HFFc6 (cell line): Measurements from ENCODE around the gene PHLDB2. TPM values are rescaled to one million over a fixed set of nuclear protein-coding genes. Genes with fewer than 3 reads are reported as not detected.

ENCODE experiments used
- DNase-seq: peaks from one replicate; pipeline ENCODE4 v3.0.0-alpha.2; 2018
- H3K27ac Mint-ChIP-seq: 2 replicates; pipeline ENCODE4 v1.8.0; 2020; ENCODE audit warnings: mild to moderate bottlenecking, mixed read lengths
- H3K27me3 Mint-ChIP-seq: 2 replicates; pipeline ENCODE4 v1.8.0; 2021; ENCODE audit warnings: mild to moderate bottlenecking, moderate library complexity, mixed read lengths; ENCODE audit not compliant: insufficient read depth
- H3K36me3 Mint-ChIP-seq: 2 replicates; pipeline ENCODE4 v1.8.0; 2021; ENCODE audit warnings: low read depth, mixed read lengths
- H3K4me1 Mint-ChIP-seq: 2 replicates; pipeline ENCODE4 v1.8.0; 2020; ENCODE audit warnings: low read depth, mixed read lengths
- H3K4me3 Mint-ChIP-seq: 2 replicates; pipeline ENCODE4 v1.8.0; 2020; ENCODE audit warnings: mild to moderate bottlenecking, moderate library complexity, mixed read lengths
- H3K9me3 Mint-ChIP-seq: 2 replicates; pipeline ENCODE4 v1.8.0; 2020; ENCODE audit warnings: mild to moderate bottlenecking, mixed read lengths
- CTCF ChIP-seq: fragments of 200-600 bp; sonication (generic); IDR thresholded peaks from 2 replicates; pipeline ENCODE4 v1.5.0; 2021; ENCODE audit warnings: antibody characterized with exemption, mild to moderate bottlenecking
- total RNA-seq, 6 experiments: library from RNA; stranded (reverse); fragmentation: NEBNext Ultra II Directional; extraction: Animal tissue kit (Norgen Biotek cat#: 25700); gene quantifications; 2 replicates in 1 of 6; 3 replicates in 5 of 6; pipeline ENCODE4 v1.2.3, GENCODE V29; 2021

The PHLDB2 gene
- total RNA-seq, 6 experiments from 2014 or later = 35.4 to 55.9 (median 37.6) TPM

DNA sequence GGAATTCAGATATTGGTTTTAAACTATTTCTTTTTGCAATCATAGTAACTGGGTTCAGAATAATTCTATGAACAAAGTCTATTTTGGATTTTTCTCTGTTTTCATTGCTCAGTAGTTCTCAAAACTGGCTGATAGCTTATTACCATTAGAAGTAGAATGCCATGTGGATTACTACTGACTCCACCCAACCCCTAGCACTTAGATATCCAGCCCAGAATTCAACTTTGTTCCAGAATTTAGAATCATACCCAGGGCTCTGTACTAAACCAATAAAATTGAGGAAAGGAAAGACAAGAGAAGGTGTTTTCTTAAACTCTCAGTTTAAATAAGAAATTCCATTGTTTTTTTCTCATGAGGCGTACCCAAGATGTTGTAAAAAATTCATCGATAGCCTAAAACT, 80.8 kb downstream of the PHLDB2 start:
- TF ChIP-seq CTCF = no peak
- H3K9me3 Mint-ChIP-seq = no peaks in the 10 kb centered on the region
- H3K27me3 Mint-ChIP-seq = no peaks in the 10 kb centered on the region; the same call in 1 of the 2 replicates
- H3K4me3 Mint-ChIP-seq = no peak overlapping the region
- peaks cover 62% of the 10 kb centered on the region for H3K4me1 Mint-ChIP-seq
- H3K27ac Mint-ChIP-seq = no peak overlapping the region
- peaks cover 44% of the 10 kb centered on the region for H3K36me3 Mint-ChIP-seq
- DNase-seq = no peak

- Mint-ChIP-seq H3K9me3 (no peaks in the 10 kb centered on the region), H3K27ac (peak overlapping the region; percentile 35), H3K4me1 (peaks cover 52% of the 10 kb centered on the region), H3K27me3 (peaks cover 3% of the 10 kb centered on the region), H3K36me3 (peaks cover 64% of the 10 kb centered on the region), H3K4me3 (no peak overlapping the region)
- no peak for TF ChIP-seq CTCF
- DNase-seq = no peak
These were observed 84.5 kb downstream of the PHLDB2 start for GRCh38 chr3:111943533-111943932.

DNA sequence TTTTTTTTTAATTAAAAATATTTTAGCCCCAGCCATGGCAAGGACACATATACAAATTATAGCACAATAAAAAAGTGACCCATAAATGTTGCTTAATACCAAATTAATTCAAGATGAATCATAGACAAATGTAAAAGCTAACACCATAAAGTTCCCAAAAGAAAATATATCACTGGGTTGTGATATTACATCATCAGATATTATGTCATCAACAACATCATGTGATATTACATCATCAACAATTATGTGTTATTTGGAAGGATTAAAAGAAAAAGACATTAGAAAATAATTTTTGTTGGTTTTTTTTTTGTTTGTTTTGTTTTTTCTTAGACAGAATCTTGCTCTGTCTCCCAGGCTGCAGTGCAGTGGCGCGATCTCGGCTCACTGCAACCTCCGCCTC, 85.3 kb downstream of the PHLDB2 start:
- peaks cover 3% of the 10 kb centered on the region for H3K27me3 Mint-ChIP-seq
- TF ChIP-seq CTCF = no peak
- H3K4me3 Mint-ChIP-seq = no peak overlapping the region
- H3K36me3 Mint-ChIP-seq = peaks cover 60% of the 10 kb centered on the region
- H3K4me1 Mint-ChIP-seq = peaks cover 48% of the 10 kb centered on the region
- H3K9me3 Mint-ChIP-seq = no peaks in the 10 kb centered on the region
- no peak for DNase-seq
- no peak overlapping the region for H3K27ac Mint-ChIP-seq

- peak; percentile 75 for DNase-seq
- Mint-ChIP-seq H3K27ac (peak overlapping the region; percentile 82), H3K36me3 (peaks cover 43% of the 10 kb centered on the region), H3K27me3 (peaks cover 3% of the 10 kb centered on the region; the same call in 1 of the 2 replicates), H3K4me3 (peak overlapping the region; percentile 15), H3K4me1 (peaks cover 37% of the 10 kb centered on the region), H3K9me3 (no peaks in the 10 kb centered on the region)
- TF ChIP-seq CTCF = no peak
These were observed 88.2 kb downstream of the PHLDB2 start for GRCh38 chr3:111947231-111947630.

GRCh38 chr3:111948786-111949185, 89.7 kb downstream of the PHLDB2 start:
- Mint-ChIP-seq H3K9me3 (no peaks in the 10 kb centered on the region), H3K27ac (no peak overlapping the region), H3K4me1 (peaks cover 35% of the 10 kb centered on the region), H3K4me3 (no peak overlapping the region), H3K36me3 (peaks cover 52% of the 10 kb centered on the region), H3K27me3 (peaks cover 3% of the 10 kb centered on the region; the same call in 1 of the 2 replicates)
- DNase-seq = no peak
- no peak for TF ChIP-seq CTCF

GRCh38 chr3:111949712-111950111, 90.6 kb downstream of the PHLDB2 start:
- Mint-ChIP-seq H3K27me3 (peaks cover 3% of the 10 kb centered on the region; the same call in 1 of the 2 replicates), H3K36me3 (peaks cover 50% of the 10 kb centered on the region), H3K9me3 (no peaks in the 10 kb centered on the region), H3K4me1 (peaks cover 38% of the 10 kb centered on the region), H3K4me3 (no peak overlapping the region), H3K27ac (0 out of 2 replicates have a peak overlapping the region, but pooled peaks have one; percentile 3)
- TF ChIP-seq CTCF = no peak
- DNase-seq = no peak
